H1 (cell line): ENCODE data around the gene RIMS1. TPM values are rescaled to one million over a fixed set of nuclear protein-coding genes. Genes with fewer than 3 reads are reported as not detected.

Experiments
- CTCF ChIA-PET: fragments of 300-600 bp; sonication (Branson Sonifier 250); formaldehyde crosslinking; loops from one replicate; lab custom pipeline; 2021; ENCODE audit not compliant: partially characterized antibody; lab: Charles Lee
- POLR2A ChIA-PET: fragments of 300-600 bp; sonication (Branson Sonifier 250); formaldehyde crosslinking; loops from one replicate; lab custom pipeline; 2021; ENCODE audit warnings: inconsistent platforms; ENCODE audit not compliant: partially characterized antibody; lab: Charles Lee
- DNase-seq, 2 experiments: peaks; one replicate each; pipeline versions ENCODE4 v3.0.0 to v3.0.0-alpha.2; 2010 to 2022; ENCODE audit warnings: low spot score in 2 of 2, low read depth in 1 of 2, mixed read lengths in 1 of 2
- FAIRE-seq: peaks from 2 replicates; lab custom pipeline; 2011; peaks lifted over from hg19 to GRCh38; lab: Jason Lieb, UNC
- H2AFZ ChIP-seq: 2 replicates; pipeline ENCODE4 v1.8.1; 2012; ENCODE audit warnings: low read length, inconsistent platforms
- H2AK5ac ChIP-seq: 2 replicates; pipeline ENCODE4 v1.6.1; 2013; ENCODE audit warnings: low read depth, low read length
- H2BK120ac ChIP-seq: replicated peaks from 2 replicates; pipeline ENCODE3; 2013; ENCODE audit warnings: low read depth, low read length, inconsistent platforms
- H2BK12ac ChIP-seq: 2 replicates; pipeline ENCODE4 v1.6.1; 2013; ENCODE audit warnings: low read depth, low read length
- H2BK15ac ChIP-seq: 2 replicates; pipeline ENCODE4 v1.6.1; 2013; ENCODE audit warnings: low read length
- H2BK20ac ChIP-seq: 2 replicates; pipeline ENCODE4 v1.6.1; 2013; ENCODE audit warnings: low read length
- H2BK5ac ChIP-seq: 2 replicates; pipeline ENCODE4 v1.6.1; 2013; ENCODE audit warnings: low read depth, low read length
- H3K14ac ChIP-seq: 2 replicates; pipeline ENCODE4 v1.6.1; 2013; ENCODE audit warnings: inconsistent platforms; ENCODE audit not compliant: insufficient read length
- H3K18ac ChIP-seq: 2 replicates; pipeline ENCODE4 v1.6.1; 2013; ENCODE audit warnings: low read length; ENCODE audit errors: extremely low read depth
- H3K23ac ChIP-seq: 2 replicates; pipeline ENCODE4 v1.6.1; 2013; ENCODE audit warnings: inconsistent platforms; ENCODE audit not compliant: insufficient read length
- H3K23me2 ChIP-seq: 2 replicates; pipeline ENCODE4 v1.6.1; 2013; ENCODE audit warnings: low read depth, low read length
- H3K27ac ChIP-seq: 2 replicates; pipeline ENCODE4 v1.6.1; 2011; ENCODE audit warnings: low read depth, low read length, inconsistent platforms
- H3K27me3 ChIP-seq, 4 experiments: replicated peaks in 1 of 4; 1 replicate in 1 of 4; 2 replicates in 3 of 4; pipeline versions ENCODE4 v1.6.1 to v1.8.1; 2011 to 2013; ENCODE audit warnings: low read length in 3 of 4, mild to moderate bottlenecking in 3 of 4, inconsistent platforms in 2 of 4, mixed read lengths in 2 of 4, moderate library complexity in 1 of 4; ENCODE audit not compliant: control insufficient read depth in 3 of 4, insufficient read depth in 3 of 4; ENCODE audit errors: extremely low read depth in 1 of 4
- H3K36me3 ChIP-seq, 4 experiments: 2 replicates each; pipeline versions ENCODE4 v1.6.1 to v1.8.1; 2011 to 2013; ENCODE audit warnings: mild to moderate bottlenecking in 4 of 4, low read length in 3 of 4, moderate library complexity in 2 of 4, control low read depth in 1 of 4, inconsistent platforms in 1 of 4; ENCODE audit not compliant: insufficient read depth in 4 of 4, control insufficient read depth in 2 of 4
- H3K4ac ChIP-seq: replicated peaks from 2 replicates; pipeline ENCODE3; 2013; ENCODE audit warnings: low read length, low read depth, mixed read lengths, inconsistent platforms; ENCODE audit not compliant: insufficient read length
- H3K4me1 ChIP-seq, 4 experiments: replicated peaks in 1 of 4; 1 replicate in 1 of 4; 2 replicates in 3 of 4; pipeline versions ENCODE4 v1.6.1 to v1.8.1; 2011 to 2013; ENCODE audit warnings: low read length in 3 of 4, inconsistent platforms in 2 of 4, mixed read lengths in 1 of 4; ENCODE audit not compliant: insufficient read depth in 4 of 4, control insufficient read depth in 3 of 4
- H3K4me2 ChIP-seq, 2 experiments: 2 replicates each; pipeline versions ENCODE4 v1.6.1 to v1.8.1; 2011 to 2013; ENCODE audit warnings: low read depth in 2 of 2, low read length in 2 of 2, control low read depth in 1 of 2, inconsistent platforms in 1 of 2, mild to moderate bottlenecking in 1 of 2; ENCODE audit not compliant: insufficient read depth in 1 of 2
- H3K4me3 ChIP-seq, 4 experiments: fragments of 200-600, 300-600 bp in 1 of 4; sonication (generic), shearing (Covaris generic), sonication (Bioruptor Twin) in 1 of 4; 2 replicates each; pipeline versions ENCODE4 v1.5.1 to v1.8.1; 2011 to 2016; ENCODE audit warnings: low read length in 4 of 4, low read depth in 3 of 4, control low read depth in 2 of 4, inconsistent platforms in 2 of 4, mild to moderate bottlenecking in 2 of 4, mixed read lengths in 1 of 4, moderate library complexity in 1 of 4; ENCODE audit not compliant: insufficient read depth in 2 of 4; ENCODE audit errors: extremely low read depth in 1 of 4
- H3K56ac ChIP-seq: replicated peaks from 2 replicates; pipeline ENCODE3; 2013; ENCODE audit warnings: low read depth, mild to moderate bottlenecking, mixed read lengths, low read length, inconsistent platforms; ENCODE audit not compliant: insufficient read length
- H3K79me1 ChIP-seq: 2 replicates; pipeline ENCODE4 v1.6.1; 2013; ENCODE audit warnings: low read depth, low read length, control low read depth
- H3K79me2 ChIP-seq, 2 experiments: 2 replicates each; pipeline versions ENCODE4 v1.6.1 to v1.8.1; 2012 to 2013; ENCODE audit warnings: low read length in 2 of 2, mild to moderate bottlenecking in 2 of 2, inconsistent platforms in 1 of 2; ENCODE audit not compliant: insufficient read depth in 2 of 2, control insufficient read depth in 1 of 2
- H3K9ac ChIP-seq, 4 experiments: replicated peaks in 1 of 4; 1 replicate in 1 of 4; 2 replicates in 3 of 4; pipeline versions ENCODE4 v1.6.1 to v1.8.1; 2011 to 2013; ENCODE audit warnings: low read depth in 3 of 4, low read length in 3 of 4, control low read depth in 2 of 4, mild to moderate bottlenecking in 2 of 4, moderate library complexity in 2 of 4, inconsistent platforms in 1 of 4; ENCODE audit errors: extremely low read depth in 1 of 4
- H3K9me3 ChIP-seq, 2 experiments: 2 replicates each; pipeline versions ENCODE4 v1.6.1 to v1.8.1; 2012 to 2013; ENCODE audit warnings: mild to moderate bottlenecking in 2 of 2, moderate library complexity in 2 of 2, control low read depth in 1 of 2, inconsistent platforms in 1 of 2, low read depth in 1 of 2, low read length in 1 of 2, mixed read lengths in 1 of 2; ENCODE audit not compliant: insufficient read depth in 2 of 2
- H4K20me1 ChIP-seq, 2 experiments: replicated peaks in 1 of 2; 2 replicates each; pipeline versions ENCODE3 to v1.8.1; 2011 to 2013; ENCODE audit warnings: inconsistent platforms in 2 of 2, low read length in 2 of 2, mild to moderate bottlenecking in 1 of 2; ENCODE audit not compliant: insufficient read depth in 2 of 2, control insufficient read depth in 1 of 2
- H4K5ac ChIP-seq: 2 replicates; pipeline ENCODE4 v1.6.1; 2013; ENCODE audit warnings: low read length, low read depth, mixed read lengths, inconsistent platforms; ENCODE audit not compliant: insufficient read length
- H4K8ac ChIP-seq: 2 replicates; pipeline ENCODE4 v1.8.0; 2013; ENCODE audit warnings: mild to moderate bottlenecking, moderate library complexity, low read length, inconsistent platforms; ENCODE audit not compliant: insufficient read depth; ENCODE audit errors: extremely low read depth
- H4K91ac ChIP-seq: replicated peaks from 2 replicates; pipeline ENCODE3; 2013; ENCODE audit warnings: low read length, mixed read lengths, inconsistent platforms; ENCODE audit not compliant: insufficient read length
- CBX5 ChIP-seq: fragments of 300-800, 300-1000 bp; sonication (generic); IDR thresholded peaks from 2 replicates; pipeline ENCODE4 v1.7.1; 2016; ENCODE audit warnings: antibody characterized with exemption, low read length, low read depth
- CEBPB ChIP-seq: IDR thresholded peaks from 2 replicates; pipeline ENCODE4 v1.6.1; 2012; ENCODE audit warnings: low read depth, low read length
- CREB1 ChIP-seq: IDR thresholded peaks from 2 replicates; pipeline ENCODE4 v1.6.1; 2012; ENCODE audit warnings: inconsistent platforms
- CTBP2 ChIP-seq: IDR thresholded peaks from 2 replicates; pipeline ENCODE4 v1.7.0; 2011; ENCODE audit warnings: borderline replicate concordance, mild to moderate bottlenecking, moderate library complexity, mixed read lengths, low read length; ENCODE audit not compliant: insufficient read depth, insufficient read length
- FOSL1 ChIP-seq: IDR thresholded peaks from 2 replicates; pipeline ENCODE4 v1.6.1; 2011; ENCODE audit warnings: mild to moderate bottlenecking, low read depth, low read length, moderate library complexity; ENCODE audit not compliant: insufficient read depth
- KDM5A ChIP-seq: fragments of 200-600 bp; IDR thresholded peaks from 2 replicates; pipeline ENCODE4 v1.7.1; 2012; ENCODE audit warnings: mild to moderate bottlenecking, low read length, inconsistent platforms, mixed read lengths
- PHF8 ChIP-seq: fragments of 200-600 bp; sonication (generic); conservative IDR thresholded peaks from 2 replicates; pipeline ENCODE4 v1.7.1; 2012; ENCODE audit warnings: low read depth, mild to moderate bottlenecking, inconsistent platforms, low read length, moderate library complexity
- POLR2A ChIP-seq, 2 experiments: IDR thresholded peaks; 1 replicate in 1 of 2; 2 replicates in 1 of 2; pipeline ENCODE4 v1.6.1; 2011; ENCODE audit warnings: low read depth in 2 of 2, low read length in 2 of 2, mild to moderate bottlenecking in 2 of 2; ENCODE audit errors: control extremely low read depth in 1 of 2
- POLR2AphosphoS5 ChIP-seq: IDR thresholded peaks from 2 replicates; pipeline ENCODE4 v1.6.1; 2011; ENCODE audit warnings: low read depth, low read length
- RNF2 ChIP-seq: fragments of 200-900, 300-1000 bp; sonication (generic); IDR thresholded peaks from 2 replicates; pipeline ENCODE4 v1.7.1; 2016; ENCODE audit warnings: borderline replicate concordance, low read depth, mild to moderate bottlenecking, antibody characterized with exemption, low read length; ENCODE audit not compliant: poor library complexity, severe bottlenecking; ENCODE audit errors: missing control alignments
- SRF ChIP-seq: IDR thresholded peaks from 2 replicates; pipeline ENCODE4 v1.6.1; 2011; ENCODE audit warnings: mild to moderate bottlenecking, low read depth, low read length, moderate library complexity
- TAF1 ChIP-seq: IDR thresholded peaks from 2 replicates; pipeline ENCODE4 v1.6.1; 2011; ENCODE audit warnings: mild to moderate bottlenecking, low read depth, low read length
- TBP ChIP-seq: IDR thresholded peaks from 2 replicates; pipeline ENCODE4 v1.6.1; 2011; ENCODE audit warnings: low read depth, low read length, improper control_type of control experiment
- polyA plus RNA-seq, 7 experiments: library from polyadenylated mRNA; depleted of rRNA in 3 of 7; stranded (reverse) in 5 of 7; unstranded in 2 of 7; fragments of >200 nt in 5 of 7; fragments of 200-250 nt in 2 of 7; gene quantifications; 1 replicate in 5 of 7; 2 replicates in 1 of 7; 4 replicates in 1 of 7; pipeline versions ENCODE4 v1.2.1 to v1.2.3, GENCODE V29; 2011 to 2013; ENCODE audit warnings: missing spikeins in 2 of 7, mixed read lengths in 2 of 7
- total RNA-seq: library from RNA; stranded (reverse); fragmentation: NEBNext Ultra II Directional; extraction: Animal tissue kit (Norgen Biotek cat#: 25700); gene quantifications from 2 replicates; pipeline ENCODE4 v1.2.1, GENCODE V29; 2021
- TF ChIP-seq, protein P1 (sequence below): IDR thresholded peaks from 2 replicates; pipeline ENCODE4 v1.6.1; 2012; ENCODE audit warnings: inconsistent platforms
- TF ChIP-seq, protein P2 (sequence below): IDR thresholded peaks from 2 replicates; pipeline ENCODE4 v1.6.1; 2011; ENCODE audit warnings: low read depth, mild to moderate bottlenecking, low read length; ENCODE audit not compliant: insufficient read depth

Gene RIMS1
- total and polyA plus RNA-seq, 2 of the 8 experiments (the other 6 are each of a cell fraction or from before 2014, with no cell fraction given): 0.63 to 2.3 TPM

GRCh38 chr6:72367439-72367838, 481.1 kb downstream of the RIMS1 start:
- Histone ChIP-seq H3K56ac (no peak overlapping the region), H3K4me1 (no peaks in the 10 kb centered on the region), H2BK15ac (no peak overlapping the region), H2AFZ (no peak overlapping the region), H4K91ac (no peak overlapping the region), H3K9ac (no peak overlapping the region), H3K23ac (no peak overlapping the region), H3K4me3 (no peak overlapping the region), H4K20me1 (no peaks in the 10 kb centered on the region), H2BK12ac (no peak overlapping the region), H2BK20ac (no peak overlapping the region), H3K27me3 (no peaks in the 10 kb centered on the region), H3K4ac (no peak overlapping the region), H3K27ac (no peak overlapping the region), H3K18ac (no peak overlapping the region), H2AK5ac (no peak overlapping the region), H2BK5ac (no peak overlapping the region), H3K79me1 (no peaks in the 10 kb centered on the region), H3K23me2 (no peaks in the 10 kb centered on the region), H3K36me3 (no peaks in the 10 kb centered on the region), H3K79me2 (no peaks in the 10 kb centered on the region), H3K14ac (no peak overlapping the region), H2BK120ac (no peak overlapping the region), H4K8ac (no peak overlapping the region), H4K5ac (no peak overlapping the region), H3K4me2 (no peak overlapping the region), H3K9me3 (no peaks in the 10 kb centered on the region)
- ChIA-PET POLR2A (no interaction called here), CTCF (interaction anchor here (1.0 kb wide), 1 partner anchor 11 kb away, joined by 6 read pairs; no protein-coding TSS in a partner anchor)
- DNase-seq (no peak), FAIRE-seq (no peak)
- TF ChIP-seq, protein P1, sequence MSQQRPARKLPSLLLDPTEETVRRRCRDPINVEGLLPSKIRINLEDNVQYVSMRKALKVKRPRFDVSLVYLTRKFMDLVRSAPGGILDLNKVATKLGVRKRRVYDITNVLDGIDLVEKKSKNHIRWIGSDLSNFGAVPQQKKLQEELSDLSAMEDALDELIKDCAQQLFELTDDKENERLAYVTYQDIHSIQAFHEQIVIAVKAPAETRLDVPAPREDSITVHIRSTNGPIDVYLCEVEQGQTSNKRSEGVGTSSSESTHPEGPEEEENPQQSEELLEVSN: no peak
- TF ChIP-seq RNF2 (no peak), TAF1 (no peak), POLR2AphosphoS5 (no peak), FOSL1 (no peak), CTBP2 (no peak), CREB1 (no peak), SRF (no peak), TBP (no peak), CEBPB (no peak), POLR2A (IDR thresholded peaks at IDR 0.05; ENCODE audit: control extremely low read depth in 1 of 2, low read depth in 2 of 2, low read length in 2 of 2) (no peak), PHF8 (no peak), KDM5A (no peak), CBX5 (no peak)
- TF ChIP-seq, protein P2, sequence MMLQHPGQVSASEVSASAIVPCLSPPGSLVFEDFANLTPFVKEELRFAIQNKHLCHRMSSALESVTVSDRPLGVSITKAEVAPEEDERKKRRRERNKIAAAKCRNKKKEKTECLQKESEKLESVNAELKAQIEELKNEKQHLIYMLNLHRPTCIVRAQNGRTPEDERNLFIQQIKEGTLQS: no peak
